GM23338 (cell line): Measurements from ENCODE around the gene ADGRV1.

ENCODE experiments used
- CREB1 ChIP-seq: fragments of 250-450 bp; sonication (Bioruptor Pico); IDR thresholded peaks from 2 replicates; pipeline ENCODE4 v1.5.0; 2020; ENCODE audit warnings: low read depth, mild to moderate bottlenecking, moderate library complexity
- EZH2 ChIP-seq: fragments of 200-600 bp; sonication (generic); IDR thresholded peaks from one replicate; pipeline ENCODE4 v1.8.0; 2017; ENCODE audit warnings: antibody characterized with exemption, mild to moderate bottlenecking, low read depth; ENCODE audit not compliant: unreplicated experiment
- EZH2phosphoT487 ChIP-seq: fragments of 200-600 bp; sonication (generic); IDR thresholded peaks from one replicate; pipeline ENCODE4 v1.8.1; 2018; ENCODE audit warnings: antibody characterized with exemption; ENCODE audit not compliant: unreplicated experiment
- JUNB ChIP-seq: IDR thresholded peaks from one replicate; pipeline ENCODE4 v1.6.1; 2016; ENCODE audit warnings: antibody characterized with exemption; ENCODE audit not compliant: unreplicated experiment
- POLR2AphosphoS5 ChIP-seq: IDR thresholded peaks from 2 replicates; pipeline ENCODE4 v1.6.1; 2016; ENCODE audit warnings: antibody characterized with exemption, low read depth
- STAT1 ChIP-seq: IDR thresholded peaks from one replicate; pipeline ENCODE4 v1.6.1; 2016; ENCODE audit warnings: antibody characterized with exemption; ENCODE audit not compliant: unreplicated experiment
- ZNF331 ChIP-seq: fragments of 250-450 bp; sonication (Bioruptor Pico); IDR thresholded peaks from 2 replicates; pipeline ENCODE4 v1.5.0; 2020; ENCODE audit warnings: low read depth, mild to moderate bottlenecking, moderate library complexity
- TF ChIP-seq, protein P1 (sequence below), 2 experiments: fragments of 200-600 bp in 1 of 2; sonication (generic) in 1 of 2; conservative IDR thresholded peaks; 2 replicates each; pipeline versions ENCODE4 v1.5.1 to v1.6.1; 2016 to 2017; ENCODE audit warnings: antibody characterized with exemption in 2 of 2, low read depth in 2 of 2, mild to moderate bottlenecking in 2 of 2, moderate library complexity in 1 of 2
- TF ChIP-seq, protein P2 (sequence below): IDR thresholded peaks from 2 replicates; pipeline ENCODE4 v1.6.1; 2016; ENCODE audit warnings: antibody characterized with exemption
- TF ChIP-seq, protein P3 (sequence below): IDR thresholded peaks from one replicate; pipeline ENCODE4 v1.6.1; 2018; ENCODE audit warnings: antibody characterized with exemption; ENCODE audit not compliant: unreplicated experiment

DNA sequence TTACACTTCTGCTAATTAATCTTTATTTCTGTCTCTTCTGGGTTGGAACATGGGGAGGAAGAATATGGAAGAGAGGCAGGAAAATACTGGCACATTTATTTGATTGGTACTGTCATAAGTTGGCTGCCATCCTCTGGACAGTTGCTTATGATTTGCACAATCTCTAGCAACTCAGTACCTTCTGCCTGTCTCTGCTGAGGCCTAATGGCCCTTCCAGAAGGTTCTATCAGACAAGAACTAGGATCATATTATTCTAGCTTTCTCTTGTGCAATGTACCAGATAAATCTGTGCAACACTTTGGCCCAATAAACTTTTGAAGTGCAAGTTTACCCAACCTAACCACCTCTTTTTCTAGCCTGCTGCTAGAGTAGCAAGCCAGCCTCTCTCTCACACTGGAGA lies 489.5 kb downstream of the ADGRV1 start:
- TF ChIP-seq JUNB (no peak), EZH2 (no peak), EZH2phosphoT487 (no peak), CREB1 (CRISPR knock-in tag) (no peak), ZNF331 (no peak), STAT1 (no peak), POLR2AphosphoS5 (no peak)
- TF ChIP-seq, protein P1, sequence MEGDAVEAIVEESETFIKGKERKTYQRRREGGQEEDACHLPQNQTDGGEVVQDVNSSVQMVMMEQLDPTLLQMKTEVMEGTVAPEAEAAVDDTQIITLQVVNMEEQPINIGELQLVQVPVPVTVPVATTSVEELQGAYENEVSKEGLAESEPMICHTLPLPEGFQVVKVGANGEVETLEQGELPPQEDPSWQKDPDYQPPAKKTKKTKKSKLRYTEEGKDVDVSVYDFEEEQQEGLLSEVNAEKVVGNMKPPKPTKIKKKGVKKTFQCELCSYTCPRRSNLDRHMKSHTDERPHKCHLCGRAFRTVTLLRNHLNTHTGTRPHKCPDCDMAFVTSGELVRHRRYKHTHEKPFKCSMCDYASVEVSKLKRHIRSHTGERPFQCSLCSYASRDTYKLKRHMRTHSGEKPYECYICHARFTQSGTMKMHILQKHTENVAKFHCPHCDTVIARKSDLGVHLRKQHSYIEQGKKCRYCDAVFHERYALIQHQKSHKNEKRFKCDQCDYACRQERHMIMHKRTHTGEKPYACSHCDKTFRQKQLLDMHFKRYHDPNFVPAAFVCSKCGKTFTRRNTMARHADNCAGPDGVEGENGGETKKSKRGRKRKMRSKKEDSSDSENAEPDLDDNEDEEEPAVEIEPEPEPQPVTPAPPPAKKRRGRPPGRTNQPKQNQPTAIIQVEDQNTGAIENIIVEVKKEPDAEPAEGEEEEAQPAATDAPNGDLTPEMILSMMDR (conservative IDR thresholded peaks at IDR 0.05; ENCODE audit: low read depth in 2 of 2): no peak
- TF ChIP-seq, protein P2, sequence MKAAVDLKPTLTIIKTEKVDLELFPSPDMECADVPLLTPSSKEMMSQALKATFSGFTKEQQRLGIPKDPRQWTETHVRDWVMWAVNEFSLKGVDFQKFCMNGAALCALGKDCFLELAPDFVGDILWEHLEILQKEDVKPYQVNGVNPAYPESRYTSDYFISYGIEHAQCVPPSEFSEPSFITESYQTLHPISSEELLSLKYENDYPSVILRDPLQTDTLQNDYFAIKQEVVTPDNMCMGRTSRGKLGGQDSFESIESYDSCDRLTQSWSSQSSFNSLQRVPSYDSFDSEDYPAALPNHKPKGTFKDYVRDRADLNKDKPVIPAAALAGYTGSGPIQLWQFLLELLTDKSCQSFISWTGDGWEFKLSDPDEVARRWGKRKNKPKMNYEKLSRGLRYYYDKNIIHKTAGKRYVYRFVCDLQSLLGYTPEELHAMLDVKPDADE: no peak
- TF ChIP-seq, protein P3, sequence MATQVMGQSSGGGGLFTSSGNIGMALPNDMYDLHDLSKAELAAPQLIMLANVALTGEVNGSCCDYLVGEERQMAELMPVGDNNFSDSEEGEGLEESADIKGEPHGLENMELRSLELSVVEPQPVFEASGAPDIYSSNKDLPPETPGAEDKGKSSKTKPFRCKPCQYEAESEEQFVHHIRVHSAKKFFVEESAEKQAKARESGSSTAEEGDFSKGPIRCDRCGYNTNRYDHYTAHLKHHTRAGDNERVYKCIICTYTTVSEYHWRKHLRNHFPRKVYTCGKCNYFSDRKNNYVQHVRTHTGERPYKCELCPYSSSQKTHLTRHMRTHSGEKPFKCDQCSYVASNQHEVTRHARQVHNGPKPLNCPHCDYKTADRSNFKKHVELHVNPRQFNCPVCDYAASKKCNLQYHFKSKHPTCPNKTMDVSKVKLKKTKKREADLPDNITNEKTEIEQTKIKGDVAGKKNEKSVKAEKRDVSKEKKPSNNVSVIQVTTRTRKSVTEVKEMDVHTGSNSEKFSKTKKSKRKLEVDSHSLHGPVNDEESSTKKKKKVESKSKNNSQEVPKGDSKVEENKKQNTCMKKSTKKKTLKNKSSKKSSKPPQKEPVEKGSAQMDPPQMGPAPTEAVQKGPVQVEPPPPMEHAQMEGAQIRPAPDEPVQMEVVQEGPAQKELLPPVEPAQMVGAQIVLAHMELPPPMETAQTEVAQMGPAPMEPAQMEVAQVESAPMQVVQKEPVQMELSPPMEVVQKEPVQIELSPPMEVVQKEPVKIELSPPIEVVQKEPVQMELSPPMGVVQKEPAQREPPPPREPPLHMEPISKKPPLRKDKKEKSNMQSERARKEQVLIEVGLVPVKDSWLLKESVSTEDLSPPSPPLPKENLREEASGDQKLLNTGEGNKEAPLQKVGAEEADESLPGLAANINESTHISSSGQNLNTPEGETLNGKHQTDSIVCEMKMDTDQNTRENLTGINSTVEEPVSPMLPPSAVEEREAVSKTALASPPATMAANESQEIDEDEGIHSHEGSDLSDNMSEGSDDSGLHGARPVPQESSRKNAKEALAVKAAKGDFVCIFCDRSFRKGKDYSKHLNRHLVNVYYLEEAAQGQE: no peak
